Measurements from ENCODE around the gene NPM3.

Gene NPM3

GRCh38 chr10:101780187-101780817 is 2.9 kb downstream of the NPM3 start:
- no peaks in the 10 kb centered on the region for H3K9me3 ChIP-seq (replicated peaks; ENCODE audit: insufficient read depth, low read length)
- H3K9me2 ChIP-seq (replicated peaks; ENCODE audit: insufficient read depth, low read length): no peaks in the 10 kb centered on the region
- H4K20me1 ChIP-seq (ENCODE audit: insufficient read depth, low read length): no peaks in the 10 kb centered on the region
- DNase-seq: no peak
- peaks cover 16% of the 10 kb centered on the region for H3K79me2 ChIP-seq (ENCODE audit: low read length)
- H3K27me3 ChIP-seq (replicated peaks; ENCODE audit: insufficient read depth, low read length): peaks cover 23% of the 10 kb centered on the region
- peak overlapping the region; percentile 99 for H3K4me2 ChIP-seq (ENCODE audit: low read depth, low read length)
- no peaks in the 10 kb centered on the region for H3K36me3 ChIP-seq (replicated peaks; ENCODE audit: insufficient read depth, low read length)
- H2AFZ ChIP-seq (ENCODE audit: low read length): peak overlapping the region; percentile 63
- TF ChIP-seq CTCF (IDR thresholded peaks at IDR 0.05; ENCODE audit: low read length): no peak
- no peak for TF ChIP-seq EZH2phosphoT487 (IDR thresholded peaks at IDR 0.05; ENCODE audit: low read length)
- TF ChIP-seq EZH2 (optimal IDR thresholded peaks at IDR 0.05; ENCODE audit: low read depth, low read length): no peak
- H3K4me1 ChIP-seq (ENCODE audit: low read length): peaks cover 17% of the 10 kb centered on the region
- H3K9ac ChIP-seq (ENCODE audit: low read length): no peak overlapping the region
- H3K27ac ChIP-seq (ENCODE audit: low read length): no peak overlapping the region
- peak overlapping the region; percentile 59 for H3K4me3 ChIP-seq (ENCODE audit: low read length)
- peaks cover 17% of the 10 kb centered on the region for H3F3A ChIP-seq (ENCODE audit: insufficient read depth, low read length)

- H3K4me3 ChIP-seq (ENCODE audit: low read length): peak overlapping the region; percentile 59
- peaks cover 29% of the 10 kb centered on the region for H3K27me3 ChIP-seq (replicated peaks; ENCODE audit: insufficient read depth, low read length)
- DNase-seq: peak; percentile 72
Observed at GRCh38 chr10:101779544-101780186, 3.6 kb downstream of the NPM3 start.

GRCh38 chr10:101778781-101779543 is 4.3 kb downstream of the NPM3 start:
- no peaks in the 10 kb centered on the region for H3K9me3 ChIP-seq (replicated peaks; ENCODE audit: insufficient read depth, low read length)
- peaks cover 16% of the 10 kb centered on the region for H3K79me2 ChIP-seq (ENCODE audit: low read length)
- no peak overlapping the region for H3K27ac ChIP-seq (ENCODE audit: low read length)
- TF ChIP-seq EZH2 (optimal IDR thresholded peaks at IDR 0.05; ENCODE audit: low read depth, low read length) (no peak), EZH2phosphoT487 (IDR thresholded peaks at IDR 0.05; ENCODE audit: low read length) (no peak)
- H3K9ac ChIP-seq (ENCODE audit: low read length): peak overlapping the region; percentile 33; the same call in 1 of the 2 replicates
- H3K4me2 ChIP-seq (ENCODE audit: low read depth, low read length): peak overlapping the region; percentile 99
- peaks cover 17% of the 10 kb centered on the region for H3K4me1 ChIP-seq (ENCODE audit: low read length)
- H3K36me3 ChIP-seq (replicated peaks; ENCODE audit: insufficient read depth, low read length): no peaks in the 10 kb centered on the region
- DNase-seq: peak; percentile 63
- H3K27me3 ChIP-seq (replicated peaks; ENCODE audit: insufficient read depth, low read length): peaks cover 36% of the 10 kb centered on the region
- no peaks in the 10 kb centered on the region for H3K9me2 ChIP-seq (replicated peaks; ENCODE audit: insufficient read depth, low read length)
- peak overlapping the region; percentile 59 for H3K4me3 ChIP-seq (ENCODE audit: low read length)
- peak overlapping the region; percentile 63 for H2AFZ ChIP-seq (ENCODE audit: low read length)
- 0 out of 2 replicates have a peak, but pooled peaks cover 4% of the 10 kb centered on the region for H3F3A ChIP-seq (ENCODE audit: insufficient read depth, low read length)
- H4K20me1 ChIP-seq (ENCODE audit: insufficient read depth, low read length): no peaks in the 10 kb centered on the region

More at GRCh38 chr10:101779544-101780186, 3.6 kb downstream of the NPM3 start:
- Histone ChIP-seq H3K9me3 (replicated peaks; ENCODE audit: insufficient read depth, low read length) (no peaks in the 10 kb centered on the region), H3F3A (ENCODE audit: insufficient read depth, low read length) (peaks cover 11% of the 10 kb centered on the region), H3K4me1 (ENCODE audit: low read length) (peaks cover 17% of the 10 kb centered on the region), H3K9ac (ENCODE audit: low read length) (peak overlapping the region; percentile 33; the same call in 1 of the 2 replicates), H3K4me2 (ENCODE audit: low read depth, low read length) (peak overlapping the region; percentile 99), H3K27ac (ENCODE audit: low read length) (no peak overlapping the region), H4K20me1 (ENCODE audit: insufficient read depth, low read length) (no peaks in the 10 kb centered on the region), H3K36me3 (replicated peaks; ENCODE audit: insufficient read depth, low read length) (no peaks in the 10 kb centered on the region), H3K79me2 (ENCODE audit: low read length) (peaks cover 16% of the 10 kb centered on the region), H2AFZ (ENCODE audit: low read length) (peak overlapping the region; percentile 63), H3K9me2 (replicated peaks; ENCODE audit: insufficient read depth, low read length) (no peaks in the 10 kb centered on the region)
- peak; percentile 78 for TF ChIP-seq CTCF (IDR thresholded peaks at IDR 0.05; ENCODE audit: low read length)
- no peak for TF ChIP-seq EZH2 (optimal IDR thresholded peaks at IDR 0.05; ENCODE audit: low read depth, low read length)
